D721Med (cell line): Measurements from ENCODE around the gene PTGER1.

ENCODE experiments used
- DNase-seq: peaks from one replicate; pipeline ENCODE4 v3.0.0; 2011; ENCODE audit warnings: low spot score; ENCODE audit not compliant: insufficient read length
- FAIRE-seq: peaks from 2 replicates; lab custom pipeline; 2011; peaks lifted over from hg19 to GRCh38; lab: Jason Lieb, UNC
- TF ChIP-seq, protein P1 (sequence below): IDR thresholded peaks from 2 replicates; pipeline ENCODE4 v1.5.1; 2012; ENCODE audit warnings: mild to moderate bottlenecking, control low read depth; ENCODE audit not compliant: insufficient read depth; ENCODE audit errors: missing control alignments

PTGER1 gene, protein sequence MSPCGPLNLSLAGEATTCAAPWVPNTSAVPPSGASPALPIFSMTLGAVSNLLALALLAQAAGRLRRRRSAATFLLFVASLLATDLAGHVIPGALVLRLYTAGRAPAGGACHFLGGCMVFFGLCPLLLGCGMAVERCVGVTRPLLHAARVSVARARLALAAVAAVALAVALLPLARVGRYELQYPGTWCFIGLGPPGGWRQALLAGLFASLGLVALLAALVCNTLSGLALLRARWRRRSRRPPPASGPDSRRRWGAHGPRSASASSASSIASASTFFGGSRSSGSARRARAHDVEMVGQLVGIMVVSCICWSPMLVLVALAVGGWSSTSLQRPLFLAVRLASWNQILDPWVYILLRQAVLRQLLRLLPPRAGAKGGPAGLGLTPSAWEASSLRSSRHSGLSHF

DNA sequence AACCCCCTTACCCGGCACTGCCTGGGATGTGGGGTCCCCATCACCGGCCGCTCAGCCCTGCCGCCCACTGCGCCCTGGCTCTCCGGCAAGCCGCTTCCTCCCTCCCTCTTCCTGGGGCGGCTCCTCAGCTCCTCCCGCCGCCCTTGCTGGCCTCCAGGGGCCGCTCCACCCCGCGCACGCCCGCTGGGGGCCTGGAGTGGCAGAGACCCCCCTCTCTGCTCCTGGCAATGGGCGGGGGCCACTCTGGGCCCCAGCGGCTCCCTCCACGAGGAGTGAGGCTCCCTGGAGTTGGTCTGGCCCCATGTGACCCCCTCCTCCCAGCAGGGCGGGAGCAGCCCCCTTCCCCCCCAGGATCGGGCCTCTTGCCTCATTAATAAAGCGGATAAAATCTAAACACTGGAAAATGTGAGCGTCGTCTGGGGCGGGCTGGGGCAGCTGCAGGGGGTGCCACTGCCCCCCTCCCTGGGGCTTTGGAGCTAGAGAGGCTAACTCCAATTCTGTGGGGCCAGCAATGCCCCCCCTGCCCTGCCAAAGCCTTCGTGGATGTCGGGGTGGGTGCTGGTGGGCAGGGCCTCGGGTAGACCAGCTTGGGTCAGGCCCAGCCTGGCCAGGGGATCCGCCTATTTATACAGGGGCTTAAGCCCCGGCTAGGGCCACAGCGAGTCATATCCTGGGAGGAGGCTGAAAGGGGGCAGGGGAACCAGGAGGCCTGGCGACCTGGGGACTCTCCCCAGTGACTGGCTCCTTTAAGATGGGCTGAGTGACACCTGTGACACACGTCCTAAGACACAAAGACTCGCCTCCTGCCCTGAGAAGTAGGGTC is at the start of gene PTGER1:
PTGER1 (minus strand) TSS at position 104 of the 823 bp plus-strand sequence. CDS start 1,034 bp downstream, outside the sequence.
- TF ChIP-seq, protein P1, sequence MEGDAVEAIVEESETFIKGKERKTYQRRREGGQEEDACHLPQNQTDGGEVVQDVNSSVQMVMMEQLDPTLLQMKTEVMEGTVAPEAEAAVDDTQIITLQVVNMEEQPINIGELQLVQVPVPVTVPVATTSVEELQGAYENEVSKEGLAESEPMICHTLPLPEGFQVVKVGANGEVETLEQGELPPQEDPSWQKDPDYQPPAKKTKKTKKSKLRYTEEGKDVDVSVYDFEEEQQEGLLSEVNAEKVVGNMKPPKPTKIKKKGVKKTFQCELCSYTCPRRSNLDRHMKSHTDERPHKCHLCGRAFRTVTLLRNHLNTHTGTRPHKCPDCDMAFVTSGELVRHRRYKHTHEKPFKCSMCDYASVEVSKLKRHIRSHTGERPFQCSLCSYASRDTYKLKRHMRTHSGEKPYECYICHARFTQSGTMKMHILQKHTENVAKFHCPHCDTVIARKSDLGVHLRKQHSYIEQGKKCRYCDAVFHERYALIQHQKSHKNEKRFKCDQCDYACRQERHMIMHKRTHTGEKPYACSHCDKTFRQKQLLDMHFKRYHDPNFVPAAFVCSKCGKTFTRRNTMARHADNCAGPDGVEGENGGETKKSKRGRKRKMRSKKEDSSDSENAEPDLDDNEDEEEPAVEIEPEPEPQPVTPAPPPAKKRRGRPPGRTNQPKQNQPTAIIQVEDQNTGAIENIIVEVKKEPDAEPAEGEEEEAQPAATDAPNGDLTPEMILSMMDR: no peak
- no peak for FAIRE-seq
- peak; percentile 71 for DNase-seq

- DNase-seq (no peak), FAIRE-seq (no peak)
These were observed 45.4 kb upstream of the PTGER1 start for GRCh38 chr19:14520543-14520942.

GRCh38 chr19:14519860-14520407 is 44.8 kb upstream of the PTGER1 start:
- DNase-seq: no peak

More at GRCh38 chr19:14520543-14520942, 45.4 kb upstream of the PTGER1 start:
- TF ChIP-seq, protein P1: no peak

DNA sequence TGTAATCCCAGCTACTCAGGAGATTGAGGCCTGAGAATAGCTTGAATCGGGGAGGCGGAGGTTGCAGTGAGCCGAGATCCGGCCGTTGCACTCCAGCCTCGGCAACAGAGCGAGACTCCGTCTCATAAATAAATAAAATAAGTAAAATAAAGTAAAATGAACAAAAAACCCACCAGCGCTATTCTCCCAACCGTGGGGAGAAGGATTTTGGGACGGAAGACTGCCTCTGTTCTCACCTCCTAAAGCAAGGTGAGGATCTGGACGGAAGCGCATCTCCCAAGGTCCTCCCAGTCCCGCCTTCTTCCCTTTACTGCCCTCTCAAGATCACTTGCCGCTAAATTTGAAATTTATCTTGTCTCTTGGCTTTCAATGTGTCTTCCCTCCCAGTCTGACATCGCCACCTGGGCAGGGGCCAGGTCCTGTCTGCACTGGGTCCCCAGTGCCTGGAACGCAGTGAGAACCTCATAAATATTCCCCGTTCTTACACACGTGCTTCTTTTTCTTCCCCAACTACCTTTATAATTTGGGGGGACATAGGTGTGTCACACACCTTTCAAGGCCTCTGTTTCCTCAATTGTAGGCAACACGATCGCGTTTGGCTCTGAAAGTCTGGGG is 44.2 kb upstream of the PTGER1 start:
- FAIRE-seq (no peak), DNase-seq (no peak)
- TF ChIP-seq, protein P1: no peak

More at GRCh38 chr19:14519860-14520407, 44.8 kb upstream of the PTGER1 start:
- TF ChIP-seq, protein P1: no peak
- no peak for FAIRE-seq

DNA sequence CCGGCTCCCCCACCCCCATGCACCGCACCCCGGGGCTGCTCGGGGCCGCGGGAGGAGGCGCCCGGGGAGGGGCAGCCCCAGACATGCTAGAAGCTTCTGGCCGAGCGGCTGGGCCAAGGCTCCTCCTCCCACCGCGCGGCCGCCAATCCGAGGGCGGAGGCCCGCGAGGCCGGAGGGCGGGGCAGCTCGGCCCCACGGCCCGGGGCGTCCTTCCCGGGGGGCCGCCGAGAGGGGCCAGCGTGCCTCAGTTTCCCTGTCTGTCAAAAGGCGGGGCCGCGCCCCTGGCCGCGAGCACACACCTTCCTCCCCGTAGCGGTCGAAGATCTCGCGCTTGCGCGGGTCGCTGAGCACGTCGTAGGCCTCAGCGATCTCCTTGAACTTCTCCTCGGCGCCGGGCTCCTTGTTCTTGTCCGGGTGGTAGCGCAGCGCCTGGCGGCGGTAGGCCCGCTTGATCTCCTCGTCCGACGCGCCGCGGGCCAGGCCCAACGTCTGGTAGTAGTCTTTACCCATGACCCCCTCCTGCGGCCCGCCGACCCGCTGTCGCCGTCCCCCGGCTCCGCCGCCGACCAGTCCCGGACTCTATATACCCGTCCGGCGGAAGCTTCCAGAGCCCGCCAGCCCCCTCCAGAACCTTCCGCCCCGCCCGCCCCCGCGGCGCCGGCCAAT is 42.8 kb upstream of the PTGER1 start, which contains the start of gene DNAJB1:
DNAJB1 (minus strand) TSS at position 558 of the 666 bp plus-strand sequence; CDS start at position 510, 48 bp downstream.
- TF ChIP-seq, protein P1: no peak
- FAIRE-seq (no peak), DNase-seq (no peak)

- TF ChIP-seq, protein P1: no peak
- no peak for DNase-seq
- FAIRE-seq: no peak
These were observed 42.3 kb upstream of the PTGER1 start for GRCh38 chr19:14517446-14517839.
